H1 (cell line): ENCODE results near the gene CR2. TPM values are rescaled to one million over a fixed set of nuclear protein-coding genes. Genes with fewer than 3 reads are reported as not detected.
"Not testable (repeated sequence)": the region's sequence is repeated elsewhere in the genome, so short reads cannot be mapped to it uniquely, and the experiment has no call there.

Source experiments
- CTCF ChIA-PET: fragments of 300-600 bp; sonication (Branson Sonifier 250); formaldehyde crosslinking; loops from one replicate; lab custom pipeline; 2021; ENCODE audit not compliant: partially characterized antibody; lab: Charles Lee
- POLR2A ChIA-PET: fragments of 300-600 bp; sonication (Branson Sonifier 250); formaldehyde crosslinking; loops from one replicate; lab custom pipeline; 2021; ENCODE audit warnings: inconsistent platforms; ENCODE audit not compliant: partially characterized antibody; lab: Charles Lee
- DNase-seq, 2 experiments: peaks; one replicate each; pipeline versions ENCODE4 v3.0.0 to v3.0.0-alpha.2; 2010 to 2022; ENCODE audit warnings: low spot score in 2 of 2, low read depth in 1 of 2, mixed read lengths in 1 of 2
- FAIRE-seq: peaks from 2 replicates; lab custom pipeline; 2011; peaks lifted over from hg19 to GRCh38; lab: Jason Lieb, UNC
- H2AFZ ChIP-seq: 2 replicates; pipeline ENCODE4 v1.8.1; 2012; ENCODE audit warnings: low read length, inconsistent platforms
- H2AK5ac ChIP-seq: 2 replicates; pipeline ENCODE4 v1.6.1; 2013; ENCODE audit warnings: low read depth, low read length
- H2BK120ac ChIP-seq: replicated peaks from 2 replicates; pipeline ENCODE3; 2013; ENCODE audit warnings: low read depth, low read length, inconsistent platforms
- H2BK12ac ChIP-seq: 2 replicates; pipeline ENCODE4 v1.6.1; 2013; ENCODE audit warnings: low read depth, low read length
- H2BK15ac ChIP-seq: 2 replicates; pipeline ENCODE4 v1.6.1; 2013; ENCODE audit warnings: low read length
- H2BK20ac ChIP-seq: 2 replicates; pipeline ENCODE4 v1.6.1; 2013; ENCODE audit warnings: low read length
- H2BK5ac ChIP-seq: 2 replicates; pipeline ENCODE4 v1.6.1; 2013; ENCODE audit warnings: low read depth, low read length
- H3K14ac ChIP-seq: 2 replicates; pipeline ENCODE4 v1.6.1; 2013; ENCODE audit warnings: inconsistent platforms; ENCODE audit not compliant: insufficient read length
- H3K18ac ChIP-seq: 2 replicates; pipeline ENCODE4 v1.6.1; 2013; ENCODE audit warnings: low read length; ENCODE audit errors: extremely low read depth
- H3K23ac ChIP-seq: 2 replicates; pipeline ENCODE4 v1.6.1; 2013; ENCODE audit warnings: inconsistent platforms; ENCODE audit not compliant: insufficient read length
- H3K23me2 ChIP-seq: 2 replicates; pipeline ENCODE4 v1.6.1; 2013; ENCODE audit warnings: low read depth, low read length
- H3K27ac ChIP-seq: 2 replicates; pipeline ENCODE4 v1.6.1; 2011; ENCODE audit warnings: low read depth, low read length, inconsistent platforms
- H3K27me3 ChIP-seq, 4 experiments: replicated peaks in 1 of 4; 1 replicate in 1 of 4; 2 replicates in 3 of 4; pipeline versions ENCODE4 v1.6.1 to v1.8.1; 2011 to 2013; ENCODE audit warnings: low read length in 3 of 4, mild to moderate bottlenecking in 3 of 4, inconsistent platforms in 2 of 4, mixed read lengths in 2 of 4, moderate library complexity in 1 of 4; ENCODE audit not compliant: control insufficient read depth in 3 of 4, insufficient read depth in 3 of 4; ENCODE audit errors: extremely low read depth in 1 of 4
- H3K36me3 ChIP-seq, 4 experiments: 2 replicates each; pipeline versions ENCODE4 v1.6.1 to v1.8.1; 2011 to 2013; ENCODE audit warnings: mild to moderate bottlenecking in 4 of 4, low read length in 3 of 4, moderate library complexity in 2 of 4, control low read depth in 1 of 4, inconsistent platforms in 1 of 4; ENCODE audit not compliant: insufficient read depth in 4 of 4, control insufficient read depth in 2 of 4
- H3K4ac ChIP-seq: replicated peaks from 2 replicates; pipeline ENCODE3; 2013; ENCODE audit warnings: low read length, low read depth, mixed read lengths, inconsistent platforms; ENCODE audit not compliant: insufficient read length
- H3K4me1 ChIP-seq, 4 experiments: replicated peaks in 1 of 4; 1 replicate in 1 of 4; 2 replicates in 3 of 4; pipeline versions ENCODE4 v1.6.1 to v1.8.1; 2011 to 2013; ENCODE audit warnings: low read length in 3 of 4, inconsistent platforms in 2 of 4, mixed read lengths in 1 of 4; ENCODE audit not compliant: insufficient read depth in 4 of 4, control insufficient read depth in 3 of 4
- H3K4me2 ChIP-seq, 2 experiments: 2 replicates each; pipeline versions ENCODE4 v1.6.1 to v1.8.1; 2011 to 2013; ENCODE audit warnings: low read depth in 2 of 2, low read length in 2 of 2, control low read depth in 1 of 2, inconsistent platforms in 1 of 2, mild to moderate bottlenecking in 1 of 2; ENCODE audit not compliant: insufficient read depth in 1 of 2
- H3K4me3 ChIP-seq, 4 experiments: fragments of 200-600, 300-600 bp in 1 of 4; sonication (generic), shearing (Covaris generic), sonication (Bioruptor Twin) in 1 of 4; 2 replicates each; pipeline versions ENCODE4 v1.5.1 to v1.8.1; 2011 to 2016; ENCODE audit warnings: low read length in 4 of 4, low read depth in 3 of 4, control low read depth in 2 of 4, inconsistent platforms in 2 of 4, mild to moderate bottlenecking in 2 of 4, mixed read lengths in 1 of 4, moderate library complexity in 1 of 4; ENCODE audit not compliant: insufficient read depth in 2 of 4; ENCODE audit errors: extremely low read depth in 1 of 4
- H3K56ac ChIP-seq: replicated peaks from 2 replicates; pipeline ENCODE3; 2013; ENCODE audit warnings: low read depth, mild to moderate bottlenecking, mixed read lengths, low read length, inconsistent platforms; ENCODE audit not compliant: insufficient read length
- H3K79me1 ChIP-seq: 2 replicates; pipeline ENCODE4 v1.6.1; 2013; ENCODE audit warnings: low read depth, low read length, control low read depth
- H3K79me2 ChIP-seq, 2 experiments: 2 replicates each; pipeline versions ENCODE4 v1.6.1 to v1.8.1; 2012 to 2013; ENCODE audit warnings: low read length in 2 of 2, mild to moderate bottlenecking in 2 of 2, inconsistent platforms in 1 of 2; ENCODE audit not compliant: insufficient read depth in 2 of 2, control insufficient read depth in 1 of 2
- H3K9ac ChIP-seq, 4 experiments: replicated peaks in 1 of 4; 1 replicate in 1 of 4; 2 replicates in 3 of 4; pipeline versions ENCODE4 v1.6.1 to v1.8.1; 2011 to 2013; ENCODE audit warnings: low read depth in 3 of 4, low read length in 3 of 4, control low read depth in 2 of 4, mild to moderate bottlenecking in 2 of 4, moderate library complexity in 2 of 4, inconsistent platforms in 1 of 4; ENCODE audit errors: extremely low read depth in 1 of 4
- H3K9me3 ChIP-seq, 2 experiments: 2 replicates each; pipeline versions ENCODE4 v1.6.1 to v1.8.1; 2012 to 2013; ENCODE audit warnings: mild to moderate bottlenecking in 2 of 2, moderate library complexity in 2 of 2, control low read depth in 1 of 2, inconsistent platforms in 1 of 2, low read depth in 1 of 2, low read length in 1 of 2, mixed read lengths in 1 of 2; ENCODE audit not compliant: insufficient read depth in 2 of 2
- H4K20me1 ChIP-seq, 2 experiments: replicated peaks in 1 of 2; 2 replicates each; pipeline versions ENCODE3 to v1.8.1; 2011 to 2013; ENCODE audit warnings: inconsistent platforms in 2 of 2, low read length in 2 of 2, mild to moderate bottlenecking in 1 of 2; ENCODE audit not compliant: insufficient read depth in 2 of 2, control insufficient read depth in 1 of 2
- H4K5ac ChIP-seq: 2 replicates; pipeline ENCODE4 v1.6.1; 2013; ENCODE audit warnings: low read length, low read depth, mixed read lengths, inconsistent platforms; ENCODE audit not compliant: insufficient read length
- H4K8ac ChIP-seq: 2 replicates; pipeline ENCODE4 v1.8.0; 2013; ENCODE audit warnings: mild to moderate bottlenecking, moderate library complexity, low read length, inconsistent platforms; ENCODE audit not compliant: insufficient read depth; ENCODE audit errors: extremely low read depth
- H4K91ac ChIP-seq: replicated peaks from 2 replicates; pipeline ENCODE3; 2013; ENCODE audit warnings: low read length, mixed read lengths, inconsistent platforms; ENCODE audit not compliant: insufficient read length
- WGBS, 2 experiments: shearing (Covaris generic) in 1 of 2; methylation state at CpG; one replicate each; pipeline versions ENCODE4 v1.1.6 to v1.1.7; 2013 to 2015; ENCODE audit warnings: low lambda C conversion rate in 2 of 2, mixed read lengths in 2 of 2, inconsistent platforms in 1 of 2, low coverage in 1 of 2, missing lambda C conversion rate in 1 of 2; ENCODE audit not compliant: insufficient replicate concordance in 2 of 2, insufficient coverage in 1 of 2, insufficient read length in 1 of 2; ENCODE audit errors: extremely low coverage in 1 of 2, missing lambda C conversion rate in 1 of 2; 5-methylcytosine and 5-hydroxymethylcytosine counted together
- polyA plus RNA-seq, 7 experiments: library from polyadenylated mRNA; depleted of rRNA in 3 of 7; stranded (reverse) in 5 of 7; unstranded in 2 of 7; fragments of >200 nt in 5 of 7; fragments of 200-250 nt in 2 of 7; gene quantifications; 1 replicate in 5 of 7; 2 replicates in 1 of 7; 4 replicates in 1 of 7; pipeline versions ENCODE4 v1.2.1 to v1.2.3, GENCODE V29; 2011 to 2013; ENCODE audit warnings: missing spikeins in 2 of 7, mixed read lengths in 2 of 7
- total RNA-seq: library from RNA; stranded (reverse); fragmentation: NEBNext Ultra II Directional; extraction: Animal tissue kit (Norgen Biotek cat#: 25700); gene quantifications from 2 replicates; pipeline ENCODE4 v1.2.1, GENCODE V29; 2021

Gene CR2
- total and polyA plus RNA-seq, 2 of the 8 experiments (the other 6 are each of a cell fraction or from before 2014, with no cell fraction given): 1.7 to 3.0 TPM

- H2BK15ac ChIP-seq, H3K9ac ChIP-seq, H3K4me1 ChIP-seq, H2AK5ac ChIP-seq, H4K91ac ChIP-seq, H3K27ac ChIP-seq, FAIRE-seq, H4K5ac ChIP-seq, H4K8ac ChIP-seq, H2AFZ ChIP-seq, H3K4me2 ChIP-seq, H3K14ac ChIP-seq, POLR2A ChIA-PET, H4K20me1 ChIP-seq, H3K79me1 ChIP-seq, H3K9me3 ChIP-seq, DNase-seq, CTCF ChIA-PET, H3K23ac ChIP-seq, H3K23me2 ChIP-seq, H3K4ac ChIP-seq, H3K56ac ChIP-seq, H3K4me3 ChIP-seq, H3K27me3 ChIP-seq, H3K79me2 ChIP-seq, H3K18ac ChIP-seq, H3K36me3 ChIP-seq, H2BK120ac ChIP-seq, H2BK12ac ChIP-seq, H2BK20ac ChIP-seq, H2BK5ac ChIP-seq: not testable (repeated sequence)
- 100% methylated on average over 1 of the region's 3 CpGs; no CpG with 5 or more reads in 1 of the 2 experiments for WGBS, 2 experiments
Observed at GRCh38 chr1:207525239-207525638, 71.1 kb downstream of the CR2 start.

DNA sequence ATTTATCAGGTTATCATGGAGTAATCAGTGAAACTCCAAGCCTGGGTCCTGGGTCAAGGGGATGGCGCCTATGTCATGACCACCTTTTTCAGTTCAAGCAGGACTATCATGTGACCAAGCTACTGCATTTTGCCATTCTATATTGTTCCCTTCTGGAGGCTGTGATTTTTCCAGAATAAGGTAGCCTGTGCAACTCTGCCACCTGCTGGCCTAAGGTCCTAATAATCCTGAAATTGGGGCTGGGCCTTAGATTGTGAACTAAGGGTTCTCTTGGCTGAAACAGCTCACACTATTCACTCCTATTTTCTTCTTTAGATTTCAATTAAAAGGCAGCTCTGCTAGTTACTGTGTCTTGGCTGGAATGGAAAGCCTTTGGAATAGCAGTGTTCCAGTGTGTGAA is 74.3 kb downstream of the CR2 start:
- H3K4me3 ChIP-seq, H3K4me1 ChIP-seq, H3K4ac ChIP-seq, H2BK15ac ChIP-seq, H3K9me3 ChIP-seq, H3K36me3 ChIP-seq, H3K79me1 ChIP-seq, H4K20me1 ChIP-seq, DNase-seq, H3K27ac ChIP-seq, H3K56ac ChIP-seq, H3K23ac ChIP-seq, H2AK5ac ChIP-seq, H3K4me2 ChIP-seq, FAIRE-seq, POLR2A ChIA-PET, H4K91ac ChIP-seq, H4K5ac ChIP-seq, H2BK5ac ChIP-seq, H3K79me2 ChIP-seq, H4K8ac ChIP-seq, H2BK120ac ChIP-seq, H3K23me2 ChIP-seq, H2AFZ ChIP-seq, H3K9ac ChIP-seq, H3K14ac ChIP-seq, H3K18ac ChIP-seq, CTCF ChIA-PET, H2BK20ac ChIP-seq, H3K27me3 ChIP-seq, H2BK12ac ChIP-seq: not testable (repeated sequence)
- no CpG with 5 or more reads among the region's 1 CpG for WGBS, 2 experiments
